ENCODE results near the gene GMEB2.
"Not testable (repeated sequence)": the region's sequence is repeated elsewhere in the genome, so short reads cannot be mapped to it uniquely, and the experiment has no call there.

GMEB2 gene

DNA sequence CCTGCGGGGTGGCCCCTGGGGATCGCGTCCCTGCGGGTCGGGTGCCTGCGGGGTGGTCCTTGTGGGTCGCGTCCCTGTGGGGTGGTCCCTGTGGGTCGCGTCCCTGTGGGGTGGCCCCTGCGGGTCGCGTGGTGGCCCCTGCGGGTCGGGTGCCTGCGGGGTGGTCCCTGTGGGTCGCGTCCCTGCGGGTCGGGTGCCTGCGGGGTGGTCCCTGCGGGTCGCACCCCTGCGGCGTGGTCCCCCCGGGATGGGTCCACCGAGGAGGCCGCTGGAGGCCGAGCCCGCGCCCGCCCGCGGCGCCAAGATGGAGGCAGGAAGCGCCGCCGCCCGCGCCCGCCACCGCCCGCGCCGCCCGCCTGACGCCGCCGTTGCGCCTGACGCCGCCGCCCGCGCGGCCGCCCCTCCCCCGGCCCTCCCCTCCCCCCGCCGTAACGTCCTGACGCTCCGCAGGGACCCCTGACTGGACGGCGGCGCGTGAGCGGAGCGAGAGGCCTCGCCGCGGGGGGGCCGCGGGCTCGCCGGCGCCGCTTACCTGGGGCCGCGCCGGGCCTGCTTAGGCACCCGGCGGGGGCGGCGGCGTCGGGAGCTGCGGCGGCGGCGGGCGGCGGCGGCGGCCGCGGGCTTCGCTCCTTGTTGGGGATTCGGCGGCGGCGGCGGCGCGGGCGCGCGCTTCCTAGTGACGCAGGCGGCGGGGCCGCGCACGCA lies at the start of gene GMEB2:
Gene GMEB2 (minus strand): TSS at position 678 of the 705 bp plus-strand sequence. CDS start 7,704 bp downstream, outside the sequence.
- DNase-seq: peak; percentile 91

- no peak for DNase-seq
Measured at GRCh38 chr20:63675681-63676368, 48.9 kb upstream of the GMEB2 start.

DNA sequence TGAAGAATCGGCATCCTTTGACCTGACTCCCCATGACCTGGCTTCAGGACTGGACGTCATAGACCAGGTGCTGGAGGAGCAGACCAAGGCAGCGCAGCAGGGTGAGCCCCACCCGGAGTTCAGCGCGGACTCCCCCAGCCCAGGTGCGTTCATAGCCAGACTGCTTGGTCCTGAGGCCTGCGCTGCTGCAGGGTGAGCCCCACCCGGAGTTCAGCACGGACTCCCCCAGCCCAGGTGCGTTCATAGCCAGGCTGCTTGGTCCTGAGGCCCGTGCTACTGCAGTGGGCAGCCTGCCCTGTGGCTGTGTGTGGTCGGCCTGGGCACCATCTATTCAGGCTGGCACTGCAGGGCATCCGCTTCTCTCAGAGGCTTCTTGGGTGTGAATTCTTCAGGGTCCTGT lies 47.0 kb upstream of the GMEB2 start:
- DNase-seq: no peak

DNA sequence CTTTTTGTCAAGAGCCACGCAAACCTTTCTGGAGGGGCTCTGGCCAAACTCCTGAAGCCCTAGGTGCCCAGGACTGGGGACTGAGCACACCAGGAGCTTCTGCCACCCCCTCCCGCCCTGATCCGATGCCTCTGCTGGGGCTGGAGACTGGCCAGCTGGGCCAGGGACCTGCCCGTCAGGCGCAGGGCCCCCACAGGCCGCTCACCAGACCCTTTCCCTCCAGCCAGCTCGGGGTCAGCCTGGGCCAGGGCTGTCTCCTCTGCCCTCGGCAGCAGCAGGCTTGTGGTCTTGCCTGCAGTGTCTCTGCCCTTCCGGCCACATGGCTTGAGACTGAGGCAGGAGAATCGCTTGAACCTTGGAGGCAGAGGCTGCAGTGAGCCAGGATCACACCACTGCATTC lies 45.8 kb upstream of the GMEB2 start:
- no peak for DNase-seq

DNA sequence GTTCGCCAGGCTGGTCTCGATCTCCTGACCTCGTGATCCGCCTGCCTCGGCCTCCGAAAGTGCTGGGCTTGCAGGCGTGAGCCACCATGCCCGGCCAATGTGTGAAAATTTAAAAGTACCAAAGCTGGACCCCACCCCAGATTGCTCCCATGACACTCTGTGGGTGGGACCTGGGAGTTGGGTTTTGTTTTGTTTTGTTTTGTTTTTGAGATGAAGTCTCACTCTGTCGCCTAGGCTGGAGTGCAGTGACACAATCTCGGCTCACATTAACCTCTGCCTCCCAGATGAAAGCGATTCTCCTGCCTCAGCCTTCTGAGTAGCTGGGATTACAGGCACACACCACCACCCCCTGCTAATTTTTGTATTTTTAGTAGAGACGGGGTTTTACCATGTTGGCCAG lies 44.8 kb upstream of the GMEB2 start:
- DNase-seq: not testable (repeated sequence)

- DNase-seq: no peak
Measured at GRCh38 chr20:63668351-63668750, 41.5 kb upstream of the GMEB2 start.

DNA sequence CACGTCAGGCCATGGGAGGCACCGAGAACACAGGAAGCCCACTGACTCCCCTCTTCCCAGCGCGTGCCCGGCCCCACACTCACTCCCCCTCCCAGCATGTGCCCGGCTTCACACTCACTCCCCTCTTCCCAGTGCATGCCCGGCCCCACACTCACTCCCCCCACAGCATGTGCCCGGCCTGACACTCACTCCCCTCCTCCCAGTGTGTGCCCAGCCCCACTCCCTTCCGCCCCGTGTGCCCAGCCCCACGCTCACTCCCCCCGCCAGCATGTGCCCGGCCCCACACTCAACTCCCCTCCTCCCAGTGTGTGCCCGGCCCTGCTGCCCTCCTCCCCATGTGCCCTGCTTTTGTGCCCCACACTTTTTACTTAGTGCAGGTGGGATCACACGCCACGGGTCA lies 41.0 kb upstream of the GMEB2 start:
- no peak for DNase-seq

- DNase-seq: no peak
Measured at GRCh38 chr20:63665708-63666107, 38.8 kb upstream of the GMEB2 start.

DNA sequence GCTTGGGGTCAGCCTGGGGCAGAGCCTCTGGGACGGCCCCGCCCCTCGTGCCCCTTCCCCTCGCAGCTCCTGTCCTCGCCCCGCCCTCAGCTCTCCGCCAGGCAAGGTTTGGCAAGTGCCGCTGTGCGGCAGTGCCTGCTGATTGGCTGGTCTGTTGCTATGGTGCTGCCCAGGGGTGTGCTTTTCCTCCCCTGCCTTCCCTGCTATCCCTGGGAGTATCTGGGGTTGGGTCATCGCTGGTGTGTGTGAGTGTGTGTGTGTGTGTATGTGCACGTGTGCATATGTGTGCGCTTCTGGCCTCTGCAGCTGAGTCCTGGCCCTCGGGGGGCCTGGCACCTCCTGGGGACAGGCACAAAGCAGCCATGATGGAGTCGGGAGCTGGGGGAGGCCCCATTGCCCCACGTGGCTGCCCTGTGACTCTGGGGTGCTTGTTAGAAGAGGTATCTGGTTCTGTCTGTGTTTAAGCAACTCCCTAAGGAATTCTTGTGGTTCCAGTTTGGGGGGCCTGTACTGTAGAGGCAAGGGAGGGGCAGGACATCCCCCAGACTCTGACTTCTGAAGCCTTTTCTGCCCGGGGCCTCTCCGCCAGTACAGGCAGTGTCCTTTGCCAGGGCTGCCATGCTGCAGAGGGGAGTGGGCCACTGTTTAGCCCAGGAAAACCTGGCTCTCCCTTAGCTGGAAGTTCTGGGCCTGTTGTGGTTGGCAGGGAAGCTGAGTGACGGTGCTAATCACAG lies 38.1 kb upstream of the GMEB2 start:
- DNase-seq: peak; percentile 9

DNA sequence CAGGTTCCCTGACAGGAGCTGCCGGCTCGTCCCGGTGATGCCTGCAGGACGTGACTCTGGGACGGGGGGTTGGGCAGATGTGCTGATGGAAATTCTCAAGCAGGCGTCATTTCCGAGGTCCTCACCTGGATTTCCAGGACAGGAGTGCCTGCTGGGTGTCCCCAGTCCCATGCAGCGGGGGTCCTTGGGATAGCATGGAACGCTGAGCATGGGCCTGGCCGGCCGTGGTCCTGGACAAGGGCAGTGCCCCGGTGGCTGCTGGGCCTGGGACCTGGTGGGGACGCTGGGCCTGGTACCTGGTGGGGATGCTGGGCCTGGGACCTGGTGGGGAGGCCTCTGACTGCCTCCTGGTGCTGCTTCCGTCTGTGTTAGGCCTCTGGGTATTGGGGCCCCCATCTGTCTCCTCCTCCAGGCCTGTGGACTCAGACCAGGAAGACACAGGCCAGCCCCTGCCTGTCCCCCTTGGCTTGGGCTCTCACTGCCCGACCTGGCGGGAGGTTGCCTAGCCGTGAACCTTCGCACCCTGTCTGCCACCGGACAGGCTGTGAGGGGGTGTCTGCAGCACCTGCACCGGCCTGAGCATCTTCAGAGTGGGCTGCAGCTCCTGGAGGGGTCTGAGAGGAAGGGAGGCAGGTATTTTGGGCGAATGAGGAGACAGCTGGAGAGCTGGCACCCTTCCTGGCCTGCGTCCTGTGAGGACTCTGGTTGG lies 37.4 kb upstream of the GMEB2 start:
- DNase-seq: no peak

- DNase-seq: no peak
Measured at GRCh38 chr20:63663332-63664066, 36.6 kb upstream of the GMEB2 start.

- DNase-seq: no peak
Measured at GRCh38 chr20:63662813-63663189, 35.9 kb upstream of the GMEB2 start.

DNA sequence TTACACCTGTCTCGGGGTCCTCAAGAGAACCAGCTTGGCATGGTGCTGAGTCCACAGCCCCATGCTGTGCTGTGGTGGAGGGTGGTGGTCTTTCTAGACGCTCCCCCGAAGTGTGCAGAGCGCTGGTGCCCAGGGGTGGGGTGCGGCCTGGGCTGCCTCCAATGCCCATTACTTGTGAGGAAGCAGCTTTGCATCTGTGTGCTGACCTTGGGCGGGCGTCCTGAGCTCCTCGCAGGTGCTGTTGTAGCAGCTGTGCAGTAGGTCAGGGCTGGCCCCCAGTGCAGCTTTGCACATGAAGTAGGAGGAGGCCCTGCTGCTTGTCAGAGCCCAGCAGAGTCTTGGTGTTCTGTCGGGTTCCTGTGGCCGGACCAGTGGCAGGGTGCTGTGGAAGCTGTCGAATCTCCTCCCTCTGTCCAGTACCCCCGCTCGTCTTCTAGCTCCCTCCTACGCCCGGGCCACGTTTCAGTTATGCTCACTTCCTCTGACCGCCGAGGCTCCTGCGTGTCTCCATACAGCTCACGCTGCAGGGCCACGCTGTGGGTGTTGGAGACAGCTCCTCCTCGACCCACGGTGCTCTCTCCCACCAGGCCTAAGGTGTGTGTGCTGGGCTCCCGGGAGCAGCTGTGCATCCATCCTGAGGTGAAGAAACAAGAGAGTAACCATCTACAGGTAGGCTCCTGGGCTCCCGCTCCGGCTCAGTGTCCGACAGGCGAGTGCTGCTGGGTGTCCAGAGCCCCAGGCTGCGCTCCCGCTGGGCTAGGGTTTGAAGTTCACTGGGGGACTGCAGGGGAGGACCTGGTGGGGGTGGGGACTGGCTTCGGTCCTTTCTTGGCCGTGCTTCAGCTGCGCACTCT lies 35.3 kb upstream of the GMEB2 start:
- DNase-seq: no peak

DNA sequence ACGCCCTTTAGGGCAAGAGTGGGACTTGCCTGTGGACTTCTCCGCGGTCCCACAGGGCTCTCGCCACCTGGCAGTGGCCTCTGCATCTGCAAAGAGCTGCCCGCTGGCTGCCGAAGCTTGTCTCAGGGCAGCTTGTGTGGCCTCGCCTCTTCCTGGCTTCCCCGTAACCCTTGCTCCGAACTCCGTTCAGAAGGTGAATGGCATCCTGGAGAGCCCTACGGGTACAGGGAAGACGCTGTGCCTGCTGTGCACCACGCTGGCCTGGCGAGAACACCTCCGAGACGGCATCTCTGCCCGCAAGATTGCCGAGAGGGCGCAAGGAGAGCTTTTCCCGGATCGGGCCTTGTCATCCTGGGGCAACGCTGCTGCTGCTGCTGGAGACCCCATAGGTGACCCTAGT lies 34.2 kb upstream of the GMEB2 start:
- no peak for DNase-seq

DNA sequence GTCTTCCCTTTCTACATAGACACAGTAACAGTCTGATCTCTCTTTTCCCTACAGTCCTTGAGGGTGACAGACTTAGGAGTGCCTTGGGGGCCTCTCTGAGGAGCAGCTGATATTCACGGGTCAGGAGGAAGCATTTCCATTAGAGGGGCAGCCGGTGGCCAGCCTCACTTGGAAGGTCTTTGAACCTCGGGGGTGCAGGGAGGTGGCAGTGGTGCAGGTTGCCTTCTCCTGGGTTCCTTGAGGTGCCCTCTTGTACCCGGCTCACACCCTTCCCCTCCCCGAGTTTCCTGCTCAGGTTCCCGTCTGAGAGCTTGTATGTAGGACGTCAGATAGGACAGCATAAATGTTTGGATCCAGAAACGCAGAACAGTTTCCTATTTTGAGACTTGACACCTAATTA lies 33.7 kb upstream of the GMEB2 start:
- no peak for DNase-seq

GRCh38 chr20:63660174-63660573 lies 33.3 kb upstream of the GMEB2 start:
- DNase-seq: not testable (repeated sequence)

- DNase-seq: no peak
Measured at GRCh38 chr20:63659370-63659769, 32.5 kb upstream of the GMEB2 start.

GRCh38 chr20:63658749-63659187 lies 31.9 kb upstream of the GMEB2 start:
- no peak for DNase-seq

DNA sequence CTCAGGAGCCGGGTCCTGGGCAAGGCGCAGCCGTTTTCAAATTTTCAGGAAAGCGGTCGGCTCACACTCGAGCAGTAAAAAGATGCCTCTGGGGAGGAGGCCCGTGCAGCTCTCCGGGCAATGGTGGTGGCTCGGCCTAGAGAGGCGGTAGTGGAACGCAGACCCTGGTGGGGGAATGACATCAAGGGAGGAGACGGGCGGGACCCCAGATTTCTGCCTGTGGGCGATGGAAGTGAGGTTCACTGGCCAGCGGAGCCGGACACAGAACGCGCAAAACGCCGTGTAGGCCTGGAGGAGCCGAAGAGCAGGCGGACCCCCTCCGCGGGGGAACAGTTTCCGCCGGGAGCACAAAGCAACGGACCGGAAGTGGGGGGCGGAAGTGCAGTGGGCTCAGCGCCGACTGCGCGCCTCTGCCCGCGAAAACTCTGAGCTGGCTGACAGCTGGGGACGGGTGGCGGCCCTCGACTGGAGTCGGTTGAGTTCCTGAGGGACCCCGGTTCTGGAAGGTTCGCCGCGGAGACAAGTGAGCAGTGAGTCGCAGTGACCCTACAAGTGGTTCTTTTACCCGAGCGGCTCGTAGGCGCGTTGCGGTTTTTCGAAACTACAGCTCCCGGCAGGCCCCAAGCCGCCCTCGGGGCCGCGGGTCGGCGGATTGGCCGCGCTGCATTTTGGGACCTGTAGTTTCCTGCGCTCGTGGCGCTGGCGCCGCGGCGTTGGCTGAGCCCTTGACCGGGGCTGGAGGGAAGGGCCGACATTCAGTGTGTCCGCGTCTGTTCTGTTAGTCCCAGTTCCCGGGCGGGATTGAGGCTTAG lies 31.2 kb upstream of the GMEB2 start, which contains the start of gene RTEL1:
Gene RTEL1 (plus strand): TSS at position 376 of the 812 bp plus-strand sequence. CDS start 1,091 bp downstream, outside the sequence.
- peak; percentile 95 for DNase-seq

DNA sequence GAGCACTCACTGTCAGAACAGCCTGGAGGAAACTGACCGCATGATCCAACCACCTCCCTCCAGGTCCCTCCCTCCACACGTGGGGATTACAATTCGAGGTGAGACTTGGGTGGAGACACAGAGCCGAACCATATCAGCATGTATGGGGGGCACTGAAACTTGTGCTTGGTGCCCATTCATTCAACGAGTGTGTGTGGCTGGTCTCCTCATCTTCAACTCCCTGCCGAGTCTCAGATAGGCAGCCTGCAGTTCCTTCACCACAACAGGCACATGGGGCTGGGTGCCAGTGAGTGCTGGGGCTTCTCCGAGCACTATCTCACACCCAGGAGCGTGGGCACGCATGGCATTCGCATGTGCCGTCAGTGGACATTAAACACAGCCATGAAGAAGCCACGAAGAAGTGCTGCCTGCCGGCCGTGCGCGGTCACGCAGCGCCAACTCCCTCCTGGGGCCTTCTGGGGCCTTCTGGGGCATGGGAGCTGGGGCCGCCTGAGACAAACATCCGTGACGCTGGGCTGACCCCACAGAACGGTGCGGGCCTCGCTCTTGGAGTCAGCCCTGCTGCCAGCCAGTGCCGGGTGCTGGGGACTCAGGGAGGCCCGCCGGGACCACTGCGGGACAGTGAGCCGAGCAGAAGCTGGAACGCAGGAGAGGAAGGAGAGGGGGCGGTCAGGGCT lies 30.5 kb upstream of the GMEB2 start:
- DNase-seq: no peak
